22Rv1 (cell line): ENCODE measurements around the gene PDE4B.

Experiments used
- ZFX ChIP-seq: fragments of 450-650 bp; IDR thresholded peaks from 2 replicates; pipeline ENCODE4 v1.6.1; 2017; ENCODE audit warnings: antibody characterized with exemption, borderline replicate concordance
- TF ChIP-seq, protein P1 (sequence below): fragments of 450-650 bp; IDR thresholded peaks from 2 replicates; pipeline ENCODE4 v1.5.1; 2017; ENCODE audit warnings: mild to moderate bottlenecking

DNA sequence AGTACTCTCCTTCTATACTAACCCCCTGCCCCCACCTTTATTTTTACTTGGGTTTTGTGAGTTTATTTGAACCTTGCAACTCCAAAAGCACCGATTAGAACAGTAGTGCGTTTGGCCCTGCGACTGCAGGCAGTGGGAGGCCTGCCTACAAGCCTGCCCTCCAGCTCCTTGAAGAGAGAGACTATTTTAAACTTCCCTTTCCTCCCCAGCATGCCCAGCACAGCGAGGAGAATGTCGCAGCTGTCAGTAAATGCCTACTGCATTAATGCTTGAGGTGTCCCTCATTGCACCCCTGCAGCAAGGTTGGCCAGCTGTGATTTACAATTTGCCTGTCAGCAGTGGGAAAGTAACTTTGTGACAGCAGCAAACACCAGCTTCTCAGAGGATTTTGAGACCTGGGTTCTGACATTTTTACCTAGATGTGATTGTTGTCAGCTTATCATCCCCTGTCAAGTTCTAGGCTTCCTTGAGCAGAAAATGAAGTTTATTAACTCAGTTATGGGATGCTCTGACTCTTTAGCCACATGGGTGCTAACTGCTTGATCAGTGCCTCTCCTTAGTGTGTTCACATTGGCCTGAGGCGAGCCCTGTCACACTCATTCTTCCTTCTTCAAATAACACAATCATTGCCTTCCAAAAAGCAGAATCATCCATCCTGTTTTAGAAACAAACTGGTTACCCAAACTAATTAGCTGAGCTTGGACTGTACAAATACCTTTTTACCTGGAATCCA lies 170.6 kb downstream of the PDE4B start:
- TF ChIP-seq, protein P1, sequence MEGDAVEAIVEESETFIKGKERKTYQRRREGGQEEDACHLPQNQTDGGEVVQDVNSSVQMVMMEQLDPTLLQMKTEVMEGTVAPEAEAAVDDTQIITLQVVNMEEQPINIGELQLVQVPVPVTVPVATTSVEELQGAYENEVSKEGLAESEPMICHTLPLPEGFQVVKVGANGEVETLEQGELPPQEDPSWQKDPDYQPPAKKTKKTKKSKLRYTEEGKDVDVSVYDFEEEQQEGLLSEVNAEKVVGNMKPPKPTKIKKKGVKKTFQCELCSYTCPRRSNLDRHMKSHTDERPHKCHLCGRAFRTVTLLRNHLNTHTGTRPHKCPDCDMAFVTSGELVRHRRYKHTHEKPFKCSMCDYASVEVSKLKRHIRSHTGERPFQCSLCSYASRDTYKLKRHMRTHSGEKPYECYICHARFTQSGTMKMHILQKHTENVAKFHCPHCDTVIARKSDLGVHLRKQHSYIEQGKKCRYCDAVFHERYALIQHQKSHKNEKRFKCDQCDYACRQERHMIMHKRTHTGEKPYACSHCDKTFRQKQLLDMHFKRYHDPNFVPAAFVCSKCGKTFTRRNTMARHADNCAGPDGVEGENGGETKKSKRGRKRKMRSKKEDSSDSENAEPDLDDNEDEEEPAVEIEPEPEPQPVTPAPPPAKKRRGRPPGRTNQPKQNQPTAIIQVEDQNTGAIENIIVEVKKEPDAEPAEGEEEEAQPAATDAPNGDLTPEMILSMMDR: no peak
- TF ChIP-seq ZFX: no peak
